ENCODE measurements around the gene ZMYND15. TPM values are rescaled to one million over a fixed set of nuclear protein-coding genes. Genes with fewer than 3 reads are reported as not detected.

Gene ZMYND15
- total RNA-seq, 1 experiment from 2014 or later, result 2.8 TPM

GRCh38 chr17:4706121-4706520 lies 33.5 kb upstream of the ZMYND15 start:
- DNase-seq (ENCODE audit: low read depth, low spot score) (no peak), ATAC-seq (no peak)
- Histone ChIP-seq H3K4me1 (ENCODE audit: control insufficient read depth in 1 of 2, insufficient read depth in 2 of 2, low read length in 2 of 2) (peaks cover 15 to 57% of the 10 kb centered on the region in 2 experiments), H3K9ac (ENCODE audit: low read length) (no peak overlapping the region), H3K27me3 (ENCODE audit: insufficient read depth, low read length) (no peaks in the 10 kb centered on the region), H3K4me2 (ENCODE audit: low read length) (no peak overlapping the region; the same call in 1 of the 2 replicates), H3K9me3 (ENCODE audit: control insufficient read depth in 1 of 2, insufficient read depth in 1 of 2, low read depth in 1 of 2, low read length in 2 of 2) (no peaks in the 10 kb centered on the region), H3K36me3 (ENCODE audit: control insufficient read depth in 1 of 2, insufficient read depth in 2 of 2, low read length in 2 of 2) (no peaks in the 10 kb centered on the region), H3K9me2 (ENCODE audit: insufficient read depth) (no peaks in the 10 kb centered on the region), H4K20me1 (ENCODE audit: insufficient read depth) (no peaks in the 10 kb centered on the region), H3K79me2 (ENCODE audit: insufficient read depth, low read length) (peaks cover 42% of the 10 kb centered on the region), H3K4me3 (replicated peaks in 1 of 2; ENCODE audit: low read depth in 1 of 2, low read length in 2 of 2) (no peak overlapping the region), H3K27ac (ENCODE audit: low read depth, low read length) (no peak overlapping the region), H2AFZ (ENCODE audit: low read depth, low read length, poor library complexity, severe bottlenecking) (no peak overlapping the region)
- TF ChIP-seq EZH2 (IDR thresholded peaks at IDR 0.05) (no peak), ZNF274 (IDR thresholded peaks at IDR 0.05; ENCODE audit: low read depth, low read length) (no peak), CTCF (IDR thresholded peaks at IDR 0.05 in 2 of 3, conservative IDR thresholded peaks at IDR 0.05 in 1 of 3; ENCODE audit: borderline replicate concordance in 1 of 3, insufficient read depth in 1 of 3, low read depth in 2 of 3, low read length in 2 of 3) (no peak), RAD21 (IDR thresholded peaks at IDR 0.05; ENCODE audit: low read depth) (no peak), JUND (IDR thresholded peaks at IDR 0.05) (no peak), ELF1 (IDR thresholded peaks at IDR 0.05; ENCODE audit: borderline replicate concordance, low read depth) (no peak), TCF7L2 (IDR thresholded peaks at IDR 0.05; ENCODE audit: borderline replicate concordance, extremely low read depth, insufficient read depth, insufficient read length) (no peak), EGR1 (IDR thresholded peaks at IDR 0.05; ENCODE audit: low read depth) (no peak), ZBTB33 (IDR thresholded peaks at IDR 0.05; ENCODE audit: extremely low read depth, insufficient replicate concordance, low read length) (no peak)
- no TSS peak for BruUV-seq (replicated peaks)
- POLR2A ChIA-PET, result no interaction called here
- intact Hi-C loops (cut with micrococcal nuclease), result no loop called here
- RAD21 ChIA-PET (ENCODE audit: low non-redundant PET in 1 of 2, low total read pairs in 2 of 2, uncharacterized antibody in 2 of 2, unreplicated experiment in 2 of 2), result no interaction called here
- CTCF ChIA-PET, result no interaction called here
